Activated CD4-positive, alpha-beta T cell treated with anti-CD3 and anti-CD28 coated beads, Interleukin-2, Interleukin-4, amounts not matched to agents 100 ng/mL and 50 ng/mL, durations not matched to agents 16 hours and 8 hours (primary cell): ENCODE measurements around the gene ECM1.

ENCODE experiments used
- DNase-seq: peaks from one replicate; pipeline ENCODE4 v3.0.0-alpha.2; 2020; ENCODE audit warnings: low spot score

The ECM1 gene

DNA sequence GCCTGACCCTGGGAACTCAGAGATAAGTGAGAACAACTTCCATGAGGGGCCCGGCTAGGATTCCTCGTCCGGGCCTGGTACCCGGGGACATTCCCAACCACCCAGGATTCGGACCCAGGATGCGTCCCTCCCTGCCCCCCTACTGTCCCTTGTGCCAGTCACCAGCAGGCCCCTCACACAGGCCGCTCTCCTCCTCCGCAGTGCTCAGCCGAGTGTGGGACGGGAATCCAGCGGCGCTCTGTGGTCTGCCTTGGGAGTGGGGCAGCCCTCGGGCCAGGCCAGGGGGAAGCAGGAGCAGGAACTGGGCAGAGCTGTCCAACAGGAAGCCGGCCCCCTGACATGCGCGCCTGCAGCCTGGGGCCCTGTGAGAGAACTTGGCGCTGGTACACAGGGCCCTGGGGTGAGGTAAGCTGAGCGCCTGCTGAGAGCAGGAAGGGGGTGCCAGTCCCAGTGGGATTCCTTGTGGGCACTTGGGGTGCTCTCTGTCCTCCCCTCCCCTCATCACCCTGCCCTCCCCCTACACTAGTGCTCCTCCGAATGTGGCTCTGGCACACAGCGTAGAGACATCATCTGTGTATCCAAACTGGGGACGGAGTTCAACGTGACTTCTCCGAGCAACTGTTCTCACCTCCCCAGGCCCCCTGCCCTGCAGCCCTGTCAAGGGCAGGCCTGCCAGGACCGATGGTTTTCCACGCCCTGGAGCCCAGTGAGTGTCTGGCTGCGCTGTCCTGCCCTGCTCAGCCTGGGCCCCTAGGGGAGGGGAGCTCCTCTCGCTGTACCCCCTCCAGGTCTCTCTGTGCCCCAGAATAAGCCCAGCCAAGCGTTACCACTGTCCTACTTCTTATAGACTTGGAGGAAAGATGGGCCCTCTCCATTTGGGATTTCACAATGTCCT lies 51.1 kb downstream of the ECM1 start:
- no peak for DNase-seq

DNA sequence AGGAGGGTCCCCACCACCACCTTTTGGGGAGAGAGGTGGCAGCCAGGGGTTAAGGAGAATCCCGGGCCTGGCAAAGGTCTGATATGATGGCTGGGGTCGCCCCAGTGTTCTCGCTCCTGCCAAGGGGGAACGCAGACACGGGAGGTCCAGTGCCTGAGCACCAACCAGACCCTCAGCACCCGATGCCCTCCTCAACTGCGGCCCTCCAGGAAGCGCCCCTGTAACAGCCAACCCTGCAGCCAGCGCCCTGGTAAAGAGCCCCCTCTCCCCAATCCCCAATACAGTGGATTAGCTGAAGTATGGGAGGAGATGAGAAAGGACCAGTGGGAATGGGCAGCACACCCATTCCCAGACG lies 51.7 kb downstream of the ECM1 start:
- no peak for DNase-seq

DNA sequence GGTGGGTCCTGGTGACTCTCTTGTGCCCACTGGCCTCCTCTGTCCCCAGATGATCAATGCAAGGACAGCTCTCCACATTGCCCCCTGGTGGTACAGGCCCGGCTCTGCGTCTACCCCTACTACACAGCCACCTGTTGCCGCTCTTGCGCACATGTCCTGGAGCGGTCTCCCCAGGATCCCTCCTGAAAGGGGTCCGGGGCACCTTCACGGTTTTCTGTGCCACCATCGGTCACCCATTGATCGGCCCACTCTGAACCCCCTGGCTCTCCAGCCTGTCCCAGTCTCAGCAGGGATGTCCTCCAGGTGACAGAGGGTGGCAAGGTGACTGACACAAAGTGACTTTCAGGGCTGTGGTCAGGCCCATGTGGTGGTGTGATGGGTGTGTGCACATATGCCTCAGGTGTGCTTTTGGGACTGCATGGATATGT lies 52.1 kb downstream of the ECM1 start:
- DNase-seq = peak; percentile 80

DNA sequence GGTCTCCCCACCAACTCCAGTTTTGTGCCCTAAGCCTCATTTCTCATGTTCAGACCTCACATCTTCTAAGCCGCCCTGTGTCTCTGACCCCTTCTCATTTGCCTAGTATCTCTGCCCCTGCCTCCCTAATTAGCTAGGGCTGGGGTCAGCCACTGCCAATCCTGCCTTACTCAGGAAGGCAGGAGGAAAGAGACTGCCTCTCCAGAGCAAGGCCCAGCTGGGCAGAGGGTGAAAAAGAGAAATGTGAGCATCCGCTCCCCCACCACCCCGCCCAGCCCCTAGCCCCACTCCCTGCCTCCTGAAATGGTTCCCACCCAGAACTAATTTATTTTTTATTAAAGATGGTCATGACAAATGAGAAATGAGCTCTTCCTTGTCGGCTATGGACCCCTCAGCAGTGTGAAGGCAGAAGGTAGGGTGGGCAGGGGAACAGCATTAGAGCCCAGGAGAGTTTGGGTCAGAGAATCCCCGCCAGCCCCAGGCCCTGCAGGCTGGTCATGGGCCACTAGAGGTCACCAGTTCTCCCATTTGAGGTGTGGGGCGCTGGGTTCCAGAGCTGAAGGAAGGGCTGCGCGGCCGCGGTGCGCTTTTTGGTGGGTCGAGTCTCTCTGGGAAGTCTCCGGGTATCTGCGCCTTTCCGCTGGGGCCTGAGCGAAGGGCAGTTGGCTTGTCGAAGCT lies 52.8 kb downstream of the ECM1 start:
- peak; percentile 91 for DNase-seq

DNA sequence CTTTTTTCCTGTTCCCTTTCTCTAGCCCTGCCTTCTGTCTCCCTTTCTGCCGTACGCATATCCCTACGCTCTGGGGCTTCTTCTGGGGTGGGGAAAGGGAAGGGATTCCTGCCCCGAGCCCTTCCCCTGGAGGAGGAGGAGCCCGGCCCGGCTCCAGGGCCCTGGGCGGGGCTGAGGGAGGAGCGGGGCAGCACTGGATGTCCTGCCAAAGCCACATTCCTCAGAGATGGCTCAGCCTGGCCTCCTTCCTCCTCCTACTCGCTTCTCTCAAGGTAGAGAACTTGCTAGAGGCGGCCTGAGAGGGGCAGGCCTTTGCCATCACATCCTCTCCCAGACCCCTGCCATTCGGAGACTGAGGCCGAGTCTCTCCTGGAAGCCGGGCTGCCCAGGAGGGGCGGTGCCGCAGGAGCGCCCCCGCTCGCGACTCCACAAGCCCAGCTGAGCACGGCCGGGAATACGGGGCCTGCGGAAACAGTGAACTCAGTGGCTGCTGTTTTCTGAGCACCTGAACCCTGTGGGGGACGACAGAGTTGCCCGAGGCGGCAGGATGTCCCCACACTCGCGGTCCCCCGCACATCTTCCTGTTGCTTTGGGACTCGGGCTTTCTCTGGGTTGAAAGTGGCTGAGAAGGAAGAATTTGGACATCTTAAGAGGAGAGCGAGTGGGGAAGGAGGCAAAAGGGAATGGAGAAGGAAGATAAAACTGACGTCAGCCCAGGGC lies 53.5 kb downstream of the ECM1 start:
- DNase-seq = no peak

DNA sequence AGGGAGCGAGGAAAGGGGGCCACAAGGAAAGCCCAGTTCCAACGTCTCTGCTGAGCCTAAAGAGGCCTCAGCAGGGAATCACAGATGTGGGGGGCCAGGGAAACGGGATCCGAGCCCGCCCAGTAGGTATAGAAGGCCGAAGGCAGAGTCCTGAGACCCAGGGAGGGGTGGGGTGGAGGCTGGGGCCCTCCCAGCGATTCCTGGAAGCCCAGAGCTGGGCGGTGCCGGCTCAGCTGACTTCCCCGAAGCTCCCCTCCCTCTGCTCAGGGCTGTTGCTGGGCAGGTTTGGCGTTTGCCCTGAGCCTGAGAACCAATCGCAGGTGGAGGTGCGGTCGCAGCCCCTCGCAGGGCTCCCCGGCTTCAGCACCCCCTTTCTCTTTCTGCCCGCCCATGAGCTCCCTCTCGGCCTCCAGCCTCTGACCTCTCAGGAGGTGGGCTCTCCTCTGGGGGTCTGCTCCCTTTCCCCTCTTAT lies 54.1 kb downstream of the ECM1 start:
- peak; percentile 94 for DNase-seq

DNA sequence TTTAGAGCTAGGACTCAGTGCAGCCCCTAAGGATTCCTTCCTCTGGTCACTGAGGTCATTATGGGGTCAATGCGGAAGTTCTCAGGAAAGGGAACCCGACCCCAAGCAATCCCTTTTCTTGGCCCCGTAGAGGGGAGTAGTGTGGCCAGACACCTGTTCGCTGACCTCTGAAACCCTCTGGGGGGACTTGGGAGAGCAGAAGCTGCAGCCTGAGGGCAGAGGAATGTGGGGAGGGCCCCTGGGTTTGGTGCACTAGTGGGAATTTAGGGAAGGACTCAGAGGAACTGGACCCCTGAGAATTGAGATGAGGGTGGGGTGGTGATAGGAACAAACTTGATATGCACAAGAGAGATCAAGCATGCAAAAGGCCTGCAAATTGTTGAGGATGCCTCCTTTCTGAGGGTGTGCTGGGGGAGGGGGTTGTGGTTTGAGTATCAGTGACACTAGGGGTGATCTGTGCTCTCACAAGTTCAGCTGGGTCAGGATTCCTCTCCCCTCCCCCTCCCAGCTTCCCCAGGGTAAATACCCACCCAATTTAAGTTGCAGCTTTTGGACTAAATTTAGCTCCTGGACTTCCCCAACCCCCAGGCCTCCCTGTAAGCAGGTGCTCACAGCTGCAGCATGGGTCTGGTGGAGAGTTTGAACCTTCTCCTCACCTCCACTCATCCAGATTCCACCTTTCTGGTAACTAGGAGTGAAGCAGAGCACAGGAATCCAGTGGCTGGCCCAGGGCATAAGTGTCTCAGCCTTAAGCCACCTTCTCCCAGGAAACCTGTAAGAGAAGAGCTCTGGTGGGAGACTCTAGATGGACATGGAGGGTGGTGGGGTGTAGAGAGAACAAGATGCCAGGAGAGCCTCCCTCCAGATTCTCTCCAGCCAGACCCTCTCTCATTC lies 54.8 kb downstream of the ECM1 start:
- DNase-seq = peak; percentile 77
